GM10266 (cell line): ENCODE data around the gene LRRK2.

Experiments used
- DNase-seq: peaks from one replicate; pipeline ENCODE4 v3.0.0; 2012; ENCODE audit errors: extremely low spot score
- CTCF ChIP-seq: IDR thresholded peaks from 2 replicates; pipeline ENCODE4 v1.5.1; 2012; ENCODE audit warnings: mild to moderate bottlenecking, low read depth; ENCODE audit not compliant: control insufficient read depth, insufficient read depth; ENCODE audit errors: missing control alignments

Gene LRRK2

GRCh38 chr12:40225984-40226602 lies 1.3 kb downstream of the LRRK2 start:
- TF ChIP-seq CTCF, result no peak
- peak; percentile 65 for DNase-seq

GRCh38 chr12:40226705-40227104 lies 1.9 kb downstream of the LRRK2 start:
- no peak for DNase-seq
- TF ChIP-seq CTCF, result no peak

- TF ChIP-seq CTCF, result no peak
- DNase-seq, result no peak
Observed at GRCh38 chr12:40227447-40227846, 2.6 kb downstream of the LRRK2 start.

GRCh38 chr12:40228727-40229126 lies 3.9 kb downstream of the LRRK2 start:
- no peak for TF ChIP-seq CTCF
- DNase-seq, result no peak

- TF ChIP-seq CTCF, result no peak
- DNase-seq, result no peak
Observed at GRCh38 chr12:40229690-40230651, 5.2 kb downstream of the LRRK2 start.

- TF ChIP-seq CTCF, result no peak
- DNase-seq, result no peak
Observed at GRCh38 chr12:40232602-40233001, 7.8 kb downstream of the LRRK2 start.
